Right cardiac atrium (tissue), 5 donors: ENCODE data around the gene SLC35C1. TPM values are rescaled to one million over a fixed set of nuclear protein-coding genes. Genes with fewer than 3 reads are reported as not detected.
A peak's percentile ranks its signal among the peaks of the same experiment; 100 is the strongest.

Experiments used
- ATAC-seq, 2 donors: fragments of 200-7000 bp; cut with Tn5 transposase; one replicate each; pipeline versions ENCODE4 v1.8.0 to v1.9.1; 2020; ENCODE audit warnings: moderate library complexity in 2 of 2, mild to moderate bottlenecking in 1 of 2
- DNase-seq, 3 donors: peaks; one replicate each; pipeline ENCODE4 v3.0.0-alpha.2; 2020
- H3K27ac ChIP-seq: one replicate; pipeline ENCODE4 v1.5.1; 2013; ENCODE audit warnings: mild to moderate bottlenecking, low read length, control low read depth, moderate library complexity
- H3K27me3 ChIP-seq: one replicate; pipeline ENCODE4 v1.6.1; 2013; ENCODE audit not compliant: control insufficient read depth, insufficient read depth
- H3K4me1 ChIP-seq: one replicate; pipeline ENCODE4 v1.6.1; 2013; ENCODE audit warnings: low read length; ENCODE audit not compliant: control insufficient read depth, insufficient read depth
- H3K4me3 ChIP-seq: one replicate; pipeline ENCODE4 v1.5.1; 2013; ENCODE audit warnings: low read length, control low read depth
- H3K9me3 ChIP-seq: one replicate; pipeline ENCODE4 v1.6.1; 2013; ENCODE audit warnings: low read length; ENCODE audit not compliant: control insufficient read depth
- WGBS: extraction: QIAGEN DNeasy Blood & Tissue Kit; methylation state at CpG from one replicate; pipeline ENCODE4 v1.1.7; 2013; 5-methylcytosine and 5-hydroxymethylcytosine counted together
- intact Hi-C, 4 donors: fragments of 100-400 bp; cut with DNase I; formaldehyde crosslinking; loops; one replicate each; pipeline versions ENCODE4 v1.11.0 to v1.14.0; 2022 to 2023
- polyA plus RNA-seq: library from polyadenylated mRNA; stranded (reverse); fragments of 200-250 nt; gene quantifications from one replicate; pipeline ENCODE4 v1.2.3, GENCODE V29; 2013
- total RNA-seq, 4 donors: library from RNA; stranded (reverse); fragmentation: NEBNext Ultra II Directional; extraction: Animal tissue kit (Norgen Biotek cat#: 25700); gene quantifications; one replicate each; pipeline ENCODE4 v1.2.1, GENCODE V29; 2021
- donor health status: healthy with polysubstance abuse.
- donor health status: DM: no; HTN: yes; CAD: no.
- donor health status: DM: no; HTN: no; CAD: no.
- donor health status: DM: no; HTN: yes; CAD: no; lungs with severe emphysema.
- donor health status: DM: yes; HTN: yes; CAD: no.

SLC35C1 gene
- total and polyA plus RNA-seq, 5 donors = 7.3 to 11.4 (median 8.9) TPM

- no peaks in the 10 kb centered on the region for H3K9me3 ChIP-seq
- DNase-seq = peak; percentile 58 to 84 (median 84)
- H3K4me1 ChIP-seq = no peaks in the 10 kb centered on the region
- peak; percentile 68 to 79 for ATAC-seq
- 5% methylated on average over 18 of the region's 18 CpGs for WGBS
- H3K4me3 ChIP-seq = peak overlapping the region; percentile 43
- H3K27ac ChIP-seq = peak overlapping the region; percentile 27
- H3K27me3 ChIP-seq = no peaks in the 10 kb centered on the region
- intact Hi-C loops = loop anchor here in 3 of 4 donors (5.0 to 10.0 kb wide), 5 partner anchors 109 to 399 kb away; no protein-coding TSS in a partner anchor
Observed at GRCh38 chr11:45771193-45771565, 33.8 kb upstream of the SLC35C1 start.

- ATAC-seq = peak; percentile 96 to 97
- intact Hi-C loops = loop anchor here in 3 of 4 donors (2.0 to 10.0 kb wide), 6 partner anchors 110 to 401 kb away; no protein-coding TSS in a partner anchor
- 2% methylated on average over 31 of the region's 31 CpGs for WGBS
Observed at GRCh38 chr11:45771566-45772448, 33.1 kb upstream of the SLC35C1 start.

DNA sequence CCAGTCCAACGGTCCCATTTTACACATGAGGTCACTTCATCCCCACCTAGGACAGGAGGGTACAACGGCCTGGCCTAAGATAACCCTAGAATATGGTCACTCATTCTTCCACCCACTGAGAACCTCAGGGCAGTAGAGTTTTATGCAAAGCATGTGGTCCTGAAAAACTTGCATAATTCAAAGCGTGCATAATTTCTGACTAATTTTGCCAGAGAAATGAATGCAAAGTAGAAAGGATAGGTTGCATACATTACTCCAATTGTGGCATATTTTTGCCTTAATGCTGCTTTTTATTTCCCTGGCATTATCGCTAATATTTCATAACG, 32.5 kb upstream of the SLC35C1 start:
- Histone ChIP-seq H3K27me3 (no peaks in the 10 kb centered on the region), H3K4me3 (no peak overlapping the region), H3K9me3 (no peaks in the 10 kb centered on the region), H3K4me1 (no peaks in the 10 kb centered on the region), H3K27ac (no peak overlapping the region)
- ATAC-seq (no peak), DNase-seq (no peak)
- 53% methylated on average over 5 of the region's 5 CpGs for WGBS
- intact Hi-C loops = loop anchor here in 3 of 4 donors (2.0 to 10.0 kb wide), 6 partner anchors 110 to 402 kb away; no protein-coding TSS in a partner anchor

More at GRCh38 chr11:45771566-45772448, 33.1 kb upstream of the SLC35C1 start:
- DNase-seq = peak; percentile 86 to 94 (median 94)
- peak overlapping the region; percentile 27 for H3K27ac ChIP-seq
- H3K4me1 ChIP-seq = no peaks in the 10 kb centered on the region
- H3K4me3 ChIP-seq = peak overlapping the region; percentile 43
- H3K27me3 ChIP-seq = no peaks in the 10 kb centered on the region
- no peaks in the 10 kb centered on the region for H3K9me3 ChIP-seq

DNA sequence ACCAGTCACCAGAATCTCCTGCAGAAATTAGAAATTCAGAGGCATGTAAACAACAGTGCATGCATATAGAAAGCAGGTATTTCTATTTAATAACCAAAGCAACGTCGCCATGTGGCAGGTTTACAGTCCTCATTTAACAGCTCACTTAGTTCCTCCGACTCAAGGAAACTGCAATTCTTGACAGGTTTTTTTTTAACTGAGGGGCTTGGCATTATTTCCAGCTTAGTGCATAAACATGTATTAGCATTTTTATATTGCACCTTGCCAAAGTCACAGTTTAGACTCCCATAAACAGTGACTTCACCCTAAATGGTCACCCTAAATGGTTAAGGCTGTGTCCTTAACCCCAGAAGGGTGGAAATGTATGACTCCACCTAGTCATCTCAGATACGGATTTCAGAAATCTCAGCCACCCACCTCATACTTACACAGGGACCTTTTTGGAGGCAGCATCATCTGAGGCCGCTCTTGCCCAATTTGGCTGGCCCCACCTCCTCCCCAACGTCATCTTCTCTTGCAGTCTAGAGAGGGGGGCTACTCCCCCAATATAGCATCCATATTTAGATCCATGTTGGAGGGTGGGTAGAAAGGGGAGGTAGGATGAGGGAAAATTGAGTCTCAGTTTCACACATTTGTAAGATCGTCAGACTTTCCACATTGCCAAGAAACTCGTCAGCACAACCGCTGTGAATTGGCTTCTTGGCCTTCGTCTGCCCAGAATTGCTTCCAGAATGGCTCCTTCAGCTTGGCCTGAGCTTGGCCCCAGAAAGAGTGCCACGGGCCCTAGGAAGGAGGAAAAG, 31.8 kb upstream of the SLC35C1 start:
- DNase-seq (peak in 2 of 3 donors; percentile 44 to 62), ATAC-seq (peak in 1 of 2 donors; percentile 7)
- Histone ChIP-seq H3K4me3 (no peak overlapping the region), H3K9me3 (no peaks in the 10 kb centered on the region), H3K4me1 (no peaks in the 10 kb centered on the region), H3K27me3 (no peaks in the 10 kb centered on the region), H3K27ac (no peak overlapping the region)
- 62% methylated on average over 11 of the region's 11 CpGs for WGBS
- intact Hi-C loops = loop anchor here in 3 of 4 donors (2.0 to 10.0 kb wide), 6 partner anchors 111 to 402 kb away; no protein-coding TSS in a partner anchor

- ATAC-seq = no peak
- no peak overlapping the region for H3K4me3 ChIP-seq
- 80% methylated on average over 12 of the region's 12 CpGs for WGBS
- no peaks in the 10 kb centered on the region for H3K9me3 ChIP-seq
- DNase-seq = no peak
- intact Hi-C loops = loop anchor here in 3 of 4 donors (2.0 to 10.0 kb wide), 6 partner anchors 112 to 403 kb away; no protein-coding TSS in a partner anchor
- no peak overlapping the region for H3K27ac ChIP-seq
- H3K4me1 ChIP-seq = no peaks in the 10 kb centered on the region
- no peaks in the 10 kb centered on the region for H3K27me3 ChIP-seq
Observed at GRCh38 chr11:45773786-45774655, 30.9 kb upstream of the SLC35C1 start.

DNA sequence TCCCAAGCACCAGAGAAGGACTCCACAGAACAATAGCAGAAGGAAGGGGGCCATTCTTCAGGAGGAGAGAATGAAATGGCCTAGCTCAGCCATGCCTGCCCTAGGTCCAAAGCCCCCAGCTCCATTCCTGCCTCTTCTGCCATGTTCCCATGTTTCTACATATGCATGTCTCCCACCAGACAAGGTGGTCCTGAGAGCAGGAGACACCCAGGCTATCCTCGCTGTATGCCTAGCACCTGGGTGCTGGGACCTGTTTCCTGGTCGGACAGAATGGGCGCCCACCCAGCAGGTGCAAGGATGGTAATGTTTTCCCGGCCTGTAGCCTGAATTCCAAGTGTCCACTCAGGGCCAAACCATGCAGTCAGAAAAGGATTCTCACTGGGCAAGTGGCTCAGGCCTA, 30.2 kb upstream of the SLC35C1 start:
- H3K4me3 ChIP-seq = no peak overlapping the region
- ATAC-seq (no peak), DNase-seq (no peak)
- H3K27ac ChIP-seq = no peak overlapping the region
- no peaks in the 10 kb centered on the region for H3K9me3 ChIP-seq
- WGBS = 81% methylated on average over 4 of the region's 4 CpGs
- H3K4me1 ChIP-seq = no peaks in the 10 kb centered on the region
- intact Hi-C loops = loop anchor here in 3 of 4 donors (5.0 to 10.0 kb wide), 5 partner anchors 112 to 402 kb away; no protein-coding TSS in a partner anchor
- H3K27me3 ChIP-seq = no peaks in the 10 kb centered on the region

DNA sequence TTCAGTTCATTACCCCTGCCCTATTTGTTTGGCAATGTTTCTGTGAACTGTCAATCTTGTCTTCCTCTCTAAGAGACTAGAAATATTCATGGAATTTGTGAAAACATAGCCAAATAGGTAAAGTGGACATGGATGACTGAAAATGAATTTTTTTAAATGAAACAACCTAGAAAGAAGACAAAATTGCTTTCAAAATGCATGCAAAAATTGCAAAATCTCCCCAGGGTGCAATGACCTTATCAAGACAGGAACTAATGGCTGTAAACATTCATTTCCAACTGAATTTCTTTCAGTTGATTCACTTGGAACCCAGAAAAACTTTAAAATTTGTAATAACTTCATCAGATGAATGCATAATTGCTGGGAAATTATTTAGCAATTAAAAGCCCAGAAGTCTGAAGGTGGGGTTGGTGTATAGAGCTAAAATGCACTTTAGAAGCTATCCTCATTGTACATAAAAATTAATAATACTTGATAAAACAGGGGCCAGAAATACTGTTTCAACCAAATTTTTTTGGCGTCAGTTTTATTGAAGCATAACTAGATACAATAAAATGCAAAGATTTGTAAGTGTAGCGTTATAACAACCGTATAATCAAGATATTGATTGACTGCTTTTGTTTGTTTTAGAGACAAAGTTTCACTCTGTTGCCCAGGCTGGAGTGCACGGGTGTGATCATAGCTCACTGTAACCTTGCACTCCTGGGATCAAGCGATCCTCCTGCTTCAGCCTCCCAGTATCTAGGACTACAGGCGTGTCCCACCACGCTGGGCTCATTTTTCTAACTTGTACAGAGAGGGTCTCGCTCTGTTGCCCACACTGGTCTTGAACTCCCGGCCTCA, 27.6 kb upstream of the SLC35C1 start:
- 81% methylated on average over 9 of the region's 9 CpGs for WGBS
- H3K27ac ChIP-seq = no peak overlapping the region
- H3K4me3 ChIP-seq = no peak overlapping the region
- intact Hi-C loops = loop anchor here in 3 of 4 donors (10.0 kb wide), 3 partner anchors 243 to 403 kb away; no protein-coding TSS in a partner anchor
- DNase-seq (no peak), ATAC-seq (no peak)
- H3K4me1 ChIP-seq = no peaks in the 10 kb centered on the region
- H3K27me3 ChIP-seq = no peaks in the 10 kb centered on the region
- H3K9me3 ChIP-seq = no peaks in the 10 kb centered on the region

GRCh38 chr11:45778341-45778740, 26.6 kb upstream of the SLC35C1 start:
- Histone ChIP-seq H3K27me3 (no peaks in the 10 kb centered on the region), H3K27ac (no peak overlapping the region), H3K4me3 (no peak overlapping the region), H3K9me3 (no peaks in the 10 kb centered on the region), H3K4me1 (no peaks in the 10 kb centered on the region)
- no peak for ATAC-seq
- DNase-seq = no peak
- 91% methylated on average over 6 of the region's 6 CpGs for WGBS
- intact Hi-C loops = loop anchor here in 3 of 4 donors (10.0 kb wide), 3 partner anchors 244 to 404 kb away; no protein-coding TSS in a partner anchor

GRCh38 chr11:45779602-45780001, 25.3 kb upstream of the SLC35C1 start:
- 67% methylated on average over 5 of the region's 5 CpGs for WGBS
- Histone ChIP-seq H3K4me3 (no peak overlapping the region), H3K4me1 (no peaks in the 10 kb centered on the region), H3K9me3 (no peaks in the 10 kb centered on the region), H3K27ac (no peak overlapping the region), H3K27me3 (no peaks in the 10 kb centered on the region)
- intact Hi-C loops = loop anchor here in 3 of 4 donors (10.0 kb wide), 3 partner anchors 245 to 405 kb away; no protein-coding TSS in a partner anchor
- DNase-seq (no peak), ATAC-seq (no peak)
